Measurements from ENCODE around the gene GALNT2. TPM values are rescaled to one million over a fixed set of nuclear protein-coding genes. Genes with fewer than 3 reads are reported as not detected.

GALNT2 gene
- polyA plus RNA-seq, 2 donors = 11.2 to 15.3 TPM

DNA sequence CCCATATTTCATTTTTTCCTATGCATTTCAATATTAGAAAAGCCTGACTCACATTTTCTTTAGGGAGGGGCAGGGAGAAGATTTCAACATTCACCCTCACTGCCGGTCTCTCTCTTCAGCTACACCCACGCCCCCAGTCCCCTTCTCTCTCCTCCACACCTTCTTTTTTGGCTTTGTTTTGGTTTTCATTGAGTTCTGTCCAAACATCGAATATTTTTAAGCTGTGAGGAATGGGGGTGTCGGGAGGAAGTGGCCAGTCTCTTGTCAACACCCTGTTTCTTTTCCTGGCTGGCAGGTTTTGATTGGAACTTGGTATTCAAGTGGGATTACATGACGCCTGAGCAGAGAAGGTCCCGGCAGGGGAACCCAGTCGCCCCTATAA is 181.8 kb downstream of the GALNT2 start:
- Histone ChIP-seq H3K4me1 (ENCODE audit: control insufficient read depth in 2 of 2, insufficient read depth in 2 of 2, low read length in 1 of 2) (no peaks in the 10 kb centered on the region), H3K4me3 (ENCODE audit: low read depth in 1 of 2, low read length in 2 of 2) (no peak overlapping the region), H3K9me3 (ENCODE audit: control insufficient read depth in 2 of 2, insufficient read depth in 1 of 2, low read depth in 1 of 2, low read length in 1 of 2) (no peaks in the 10 kb centered on the region), H3K36me3 (ENCODE audit: control insufficient read depth in 2 of 2, insufficient read depth in 2 of 2, low read length in 1 of 2) (peaks cover 6 to 21% of the 10 kb centered on the region in 2 donors), H3K27ac (ENCODE audit: low read depth in 2 of 2, low read length in 1 of 2) (no peak overlapping the region), H3K27me3 (ENCODE audit: control insufficient read depth in 1 of 2, insufficient read depth in 2 of 2, low read length in 2 of 2) (no peaks in the 10 kb centered on the region)
- 70 to 73% methylated on average over 7 of the region's 7 CpGs for WGBS, 2 donors

DNA sequence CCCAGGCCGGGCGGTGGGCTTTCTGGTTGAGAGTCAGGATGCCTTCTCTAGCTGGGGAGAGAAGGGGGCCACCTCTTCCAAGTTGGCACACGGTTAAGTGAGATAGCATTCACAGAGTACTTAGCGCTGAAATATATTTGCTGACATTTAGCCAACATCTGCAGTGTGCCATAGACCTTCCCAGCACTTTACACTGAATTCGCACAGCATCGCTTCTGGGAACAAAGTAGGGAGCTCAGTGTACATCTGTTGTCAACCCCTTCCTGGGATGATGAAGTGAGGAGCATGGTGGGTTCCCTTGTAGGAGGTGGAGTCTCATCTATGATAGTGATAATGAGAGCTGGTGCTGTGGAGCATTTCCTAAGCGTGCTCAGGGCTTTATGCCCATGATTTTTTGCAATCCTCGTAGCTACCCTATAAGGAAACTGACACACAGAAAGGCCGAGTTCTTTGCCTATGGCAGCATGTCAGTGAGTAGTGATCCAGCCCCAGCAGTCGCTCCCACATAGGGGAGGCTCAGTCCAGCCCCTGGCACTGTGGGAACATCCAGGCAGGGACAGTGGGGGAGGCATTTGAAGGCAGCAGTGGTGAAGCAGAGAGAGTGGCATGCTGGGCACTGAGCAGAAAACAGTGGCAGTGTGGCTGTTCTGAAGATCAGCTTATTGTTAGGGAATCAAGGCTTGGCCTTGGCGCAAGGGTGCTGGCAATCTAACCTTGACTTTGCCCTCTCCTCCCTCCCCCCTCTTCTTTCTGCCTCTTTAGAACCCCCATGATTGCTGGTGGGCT is 182.8 kb downstream of the GALNT2 start:
- Histone ChIP-seq H3K9me3 (ENCODE audit: control insufficient read depth in 2 of 2, insufficient read depth in 1 of 2, low read depth in 1 of 2, low read length in 1 of 2) (no peaks in the 10 kb centered on the region), H3K4me1 (ENCODE audit: control insufficient read depth in 2 of 2, insufficient read depth in 2 of 2, low read length in 1 of 2) (no peaks in the 10 kb centered on the region), H3K4me3 (ENCODE audit: low read depth in 1 of 2, low read length in 2 of 2) (no peak overlapping the region), H3K27me3 (ENCODE audit: control insufficient read depth in 1 of 2, insufficient read depth in 2 of 2, low read length in 2 of 2) (no peaks in the 10 kb centered on the region), H3K27ac (ENCODE audit: low read depth in 2 of 2, low read length in 1 of 2) (no peak overlapping the region), H3K36me3 (ENCODE audit: control insufficient read depth in 2 of 2, insufficient read depth in 2 of 2, low read length in 1 of 2) (peaks cover 7 to 26% of the 10 kb centered on the region in 2 donors)
- 82 to 92% methylated on average over 11 of the region's 11 CpGs for WGBS, 2 donors

DNA sequence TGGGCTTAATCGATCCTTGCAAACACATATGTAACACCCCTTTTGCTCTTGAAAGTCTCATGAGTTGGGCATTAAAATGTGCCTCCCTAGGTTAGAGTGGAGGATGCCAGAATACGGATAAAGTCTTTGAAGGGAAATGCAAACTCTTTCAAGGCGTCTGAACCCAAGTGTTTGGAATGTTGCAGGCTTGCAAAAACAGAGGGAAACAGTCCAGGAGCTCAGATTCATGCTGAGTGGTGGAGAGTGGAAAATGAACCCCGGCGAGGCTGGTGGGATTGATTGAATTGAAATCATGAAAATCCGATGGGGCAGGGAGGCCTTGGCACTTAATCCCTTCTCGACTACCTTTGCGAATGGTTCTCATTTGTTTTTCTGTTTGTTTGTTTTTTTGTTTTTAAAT is 183.6 kb downstream of the GALNT2 start:
- H3K27me3 ChIP-seq (ENCODE audit: control insufficient read depth in 1 of 2, insufficient read depth in 2 of 2, low read length in 2 of 2) = no peaks in the 10 kb centered on the region
- WGBS, 2 donors = 73 to 78% methylated on average over 8 of the region's 8 CpGs
- no peak overlapping the region for H3K4me3 ChIP-seq (ENCODE audit: low read depth in 1 of 2, low read length in 2 of 2)
- no peaks in the 10 kb centered on the region for H3K4me1 ChIP-seq (ENCODE audit: control insufficient read depth in 2 of 2, insufficient read depth in 2 of 2, low read length in 1 of 2)
- H3K27ac ChIP-seq (ENCODE audit: low read depth in 2 of 2, low read length in 1 of 2) = no peak overlapping the region
- H3K36me3 ChIP-seq (ENCODE audit: control insufficient read depth in 2 of 2, insufficient read depth in 2 of 2, low read length in 1 of 2) = peaks cover 11 to 31% of the 10 kb centered on the region in 2 donors
- no peaks in the 10 kb centered on the region for H3K9me3 ChIP-seq (ENCODE audit: control insufficient read depth in 2 of 2, insufficient read depth in 1 of 2, low read depth in 1 of 2, low read length in 1 of 2)

DNA sequence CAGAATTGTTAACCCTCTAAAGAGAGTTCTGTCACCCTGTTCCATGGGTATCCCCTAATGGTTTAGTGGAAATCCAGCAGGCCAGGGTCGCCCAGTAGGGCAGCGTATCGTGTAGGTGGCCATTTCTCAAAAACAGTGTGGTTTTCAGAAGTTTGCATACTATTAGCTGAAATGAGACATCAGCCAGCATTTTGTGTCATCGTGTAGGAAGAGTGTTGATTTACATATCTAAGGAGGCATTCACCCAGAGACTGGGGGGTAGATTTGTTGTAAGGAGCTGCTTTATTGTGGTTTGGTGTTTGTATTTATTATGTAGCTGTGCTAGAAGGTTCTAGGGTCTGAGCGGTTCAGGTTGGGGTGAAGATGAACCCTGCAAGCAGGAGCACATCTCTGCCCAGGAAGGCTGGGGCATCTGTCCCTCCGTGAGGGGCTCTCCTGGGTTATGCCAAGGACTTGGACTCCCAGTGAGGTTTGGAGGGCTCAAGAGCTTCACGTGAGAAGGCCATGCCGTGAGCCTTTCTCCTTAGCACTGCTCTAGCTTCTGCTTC is 184.7 kb downstream of the GALNT2 start:
- no peaks in the 10 kb centered on the region for H3K9me3 ChIP-seq (ENCODE audit: control insufficient read depth in 2 of 2, insufficient read depth in 1 of 2, low read depth in 1 of 2, low read length in 1 of 2)
- H3K27me3 ChIP-seq (ENCODE audit: control insufficient read depth in 1 of 2, insufficient read depth in 2 of 2, low read length in 2 of 2) = no peaks in the 10 kb centered on the region
- no peak overlapping the region for H3K4me3 ChIP-seq (ENCODE audit: low read depth in 1 of 2, low read length in 2 of 2)
- H3K4me1 ChIP-seq (ENCODE audit: control insufficient read depth in 2 of 2, insufficient read depth in 2 of 2, low read length in 1 of 2) = no peaks in the 10 kb centered on the region
- H3K27ac ChIP-seq (ENCODE audit: low read depth in 2 of 2, low read length in 1 of 2) = no peak overlapping the region
- WGBS, 2 donors = 88 to 90% methylated on average over 8 of the region's 8 CpGs
- H3K36me3 ChIP-seq (ENCODE audit: control insufficient read depth in 2 of 2, insufficient read depth in 2 of 2, low read length in 1 of 2) = peaks cover 7 to 24% of the 10 kb centered on the region in 2 donors

DNA sequence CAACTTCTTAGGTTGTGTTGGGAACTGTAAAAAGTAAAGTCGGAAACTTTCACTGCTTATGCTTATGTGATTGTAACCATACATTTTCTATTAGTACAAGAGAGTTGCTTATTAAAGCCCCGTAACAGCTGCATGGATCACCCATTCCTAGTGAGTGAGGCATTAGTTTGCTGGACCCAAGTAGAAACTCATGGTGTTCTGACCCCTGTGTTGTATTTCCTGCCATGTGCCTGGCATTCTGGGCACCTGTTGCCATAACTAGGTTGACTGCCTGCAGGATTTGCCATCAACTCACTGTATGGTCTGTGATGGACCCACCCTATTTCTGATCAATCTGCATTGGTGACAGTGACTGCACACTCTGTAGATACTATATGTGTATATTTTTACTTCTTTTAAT is 186.1 kb downstream of the GALNT2 start:
- WGBS, 2 donors = 95 to 99% methylated on average over 2 of the region's 2 CpGs
- peaks cover 7 to 24% of the 10 kb centered on the region in 2 donors for H3K36me3 ChIP-seq (ENCODE audit: control insufficient read depth in 2 of 2, insufficient read depth in 2 of 2, low read length in 1 of 2)
- no peaks in the 10 kb centered on the region for H3K27me3 ChIP-seq (ENCODE audit: control insufficient read depth in 1 of 2, insufficient read depth in 2 of 2, low read length in 2 of 2)
- H3K9me3 ChIP-seq (ENCODE audit: control insufficient read depth in 2 of 2, insufficient read depth in 1 of 2, low read depth in 1 of 2, low read length in 1 of 2) = no peaks in the 10 kb centered on the region
- no peak overlapping the region for H3K4me3 ChIP-seq (ENCODE audit: low read depth in 1 of 2, low read length in 2 of 2)
- H3K27ac ChIP-seq (ENCODE audit: low read depth in 2 of 2, low read length in 1 of 2) = no peak overlapping the region
- H3K4me1 ChIP-seq (ENCODE audit: control insufficient read depth in 2 of 2, insufficient read depth in 2 of 2, low read length in 1 of 2) = no peaks in the 10 kb centered on the region

DNA sequence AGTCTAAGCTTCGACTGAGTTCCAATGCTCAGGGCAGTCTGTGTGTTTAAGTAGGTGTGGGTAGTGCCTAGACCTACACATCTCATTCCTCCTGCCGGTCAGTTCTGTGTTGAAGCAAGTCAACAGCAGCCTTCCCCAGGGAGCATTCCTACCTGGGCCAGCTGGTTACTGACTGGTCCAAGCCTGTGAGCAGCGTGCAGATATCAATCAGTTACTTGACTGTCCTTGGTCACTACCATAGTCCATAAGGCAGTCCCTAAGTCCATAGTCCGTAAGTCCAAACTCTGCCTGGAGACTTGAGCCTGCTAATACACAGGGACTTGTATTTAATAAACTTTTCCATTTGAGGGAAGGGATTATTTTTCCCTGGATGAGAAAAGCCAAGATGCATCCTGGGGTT is 187.2 kb downstream of the GALNT2 start:
- Histone ChIP-seq H3K4me1 (ENCODE audit: control insufficient read depth in 2 of 2, insufficient read depth in 2 of 2, low read length in 1 of 2) (no peaks in the 10 kb centered on the region), H3K36me3 (ENCODE audit: control insufficient read depth in 2 of 2, insufficient read depth in 2 of 2, low read length in 1 of 2) (peaks cover 7 to 20% of the 10 kb centered on the region in 2 donors), H3K27me3 (ENCODE audit: control insufficient read depth in 1 of 2, insufficient read depth in 2 of 2, low read length in 2 of 2) (no peaks in the 10 kb centered on the region), H3K27ac (ENCODE audit: low read depth in 2 of 2, low read length in 1 of 2) (no peak overlapping the region), H3K4me3 (ENCODE audit: low read depth in 1 of 2, low read length in 2 of 2) (no peak overlapping the region), H3K9me3 (ENCODE audit: control insufficient read depth in 2 of 2, insufficient read depth in 1 of 2, low read depth in 1 of 2, low read length in 1 of 2) (no peaks in the 10 kb centered on the region)
- 81 to 94% methylated on average over 4 of the region's 4 CpGs for WGBS, 2 donors

DNA sequence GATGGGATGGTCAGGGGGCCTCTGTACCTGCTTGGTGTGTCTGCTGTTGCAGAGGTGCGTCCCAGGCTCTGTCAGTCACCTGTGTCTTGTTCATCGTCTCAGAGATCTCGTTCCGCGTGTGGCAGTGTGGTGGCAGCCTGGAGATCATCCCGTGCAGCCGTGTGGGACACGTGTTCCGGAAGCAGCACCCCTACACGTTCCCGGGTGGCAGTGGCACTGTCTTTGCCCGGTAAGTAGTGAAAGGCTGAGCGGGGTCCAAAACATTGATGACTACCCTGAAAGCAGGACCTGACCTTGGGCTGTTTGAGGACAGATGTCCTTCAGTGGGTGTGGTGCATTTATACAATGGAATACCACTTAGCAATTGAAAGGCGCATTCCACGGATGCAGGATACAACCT is 188.1 kb downstream of the GALNT2 start:
- Histone ChIP-seq H3K4me1 (ENCODE audit: control insufficient read depth in 2 of 2, insufficient read depth in 2 of 2, low read length in 1 of 2) (no peaks in the 10 kb centered on the region), H3K36me3 (ENCODE audit: control insufficient read depth in 2 of 2, insufficient read depth in 2 of 2, low read length in 1 of 2) (peaks cover 7 to 17% of the 10 kb centered on the region in 2 donors), H3K27ac (ENCODE audit: low read depth in 2 of 2, low read length in 1 of 2) (no peak overlapping the region), H3K27me3 (ENCODE audit: control insufficient read depth in 1 of 2, insufficient read depth in 2 of 2, low read length in 2 of 2) (no peaks in the 10 kb centered on the region), H3K4me3 (ENCODE audit: low read depth in 1 of 2, low read length in 2 of 2) (no peak overlapping the region), H3K9me3 (ENCODE audit: control insufficient read depth in 2 of 2, insufficient read depth in 1 of 2, low read depth in 1 of 2, low read length in 1 of 2) (no peaks in the 10 kb centered on the region)
- 94 to 96% methylated on average over 15 of the region's 15 CpGs for WGBS, 2 donors

DNA sequence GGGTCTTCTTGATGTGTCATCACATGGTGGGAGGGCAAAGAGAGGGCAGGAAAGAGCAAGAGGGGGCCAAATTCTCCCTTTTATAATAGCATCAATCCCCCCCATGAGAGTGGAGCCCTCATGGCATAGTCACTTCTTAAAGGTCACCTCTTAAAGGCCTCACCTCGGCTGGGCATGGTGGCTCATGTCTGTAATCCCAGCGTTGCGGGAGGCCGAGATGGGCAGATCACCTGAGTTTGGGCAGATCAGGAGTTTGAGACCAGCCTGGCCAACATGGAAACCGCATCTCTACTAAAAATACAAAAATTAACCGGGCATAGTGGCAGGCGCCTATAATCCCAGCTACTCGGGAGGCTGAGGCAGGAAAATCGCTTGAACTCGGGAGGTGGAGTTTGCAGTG is 189.0 kb downstream of the GALNT2 start:
- no peaks in the 10 kb centered on the region for H3K27me3 ChIP-seq (ENCODE audit: control insufficient read depth in 1 of 2, insufficient read depth in 2 of 2, low read length in 2 of 2)
- H3K36me3 ChIP-seq (ENCODE audit: control insufficient read depth in 2 of 2, insufficient read depth in 2 of 2, low read length in 1 of 2) = peaks cover 7 to 16% of the 10 kb centered on the region in 2 donors
- H3K4me3 ChIP-seq (ENCODE audit: low read depth in 1 of 2, low read length in 2 of 2) = no peak overlapping the region
- no peak overlapping the region for H3K27ac ChIP-seq (ENCODE audit: low read depth in 2 of 2, low read length in 1 of 2)
- H3K9me3 ChIP-seq (ENCODE audit: control insufficient read depth in 2 of 2, insufficient read depth in 1 of 2, low read depth in 1 of 2, low read length in 1 of 2) = no peaks in the 10 kb centered on the region
- no peaks in the 10 kb centered on the region for H3K4me1 ChIP-seq (ENCODE audit: control insufficient read depth in 2 of 2, insufficient read depth in 2 of 2, low read length in 1 of 2)
- WGBS, 2 donors = 97% methylated on average over 10 of the region's 10 CpGs

DNA sequence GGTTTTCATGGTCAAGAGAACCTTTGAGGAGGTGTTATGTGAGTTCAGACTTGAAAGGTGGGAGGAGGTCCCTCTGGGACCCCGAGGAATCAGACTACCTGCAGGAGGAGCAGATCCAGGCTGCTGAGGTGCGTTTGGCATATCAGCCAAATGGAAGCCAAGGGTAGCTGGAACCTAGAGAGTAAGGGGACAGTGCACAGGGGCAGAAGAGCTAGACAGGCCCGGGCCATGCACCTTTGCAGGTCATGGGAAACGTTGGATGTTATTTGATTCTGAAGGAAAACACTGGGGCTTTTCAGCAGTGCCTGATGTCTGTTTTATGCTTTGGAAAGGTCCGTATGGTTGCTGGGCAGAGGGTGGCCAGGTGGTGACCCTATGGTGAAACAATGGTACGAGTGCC is 189.9 kb downstream of the GALNT2 start:
- H3K36me3 ChIP-seq (ENCODE audit: control insufficient read depth in 2 of 2, insufficient read depth in 2 of 2, low read length in 1 of 2) = peaks cover 7 to 16% of the 10 kb centered on the region in 2 donors
- H3K4me3 ChIP-seq (ENCODE audit: low read depth in 1 of 2, low read length in 2 of 2) = no peak overlapping the region
- 88% methylated on average over 6 of the region's 6 CpGs for WGBS, 2 donors
- no peaks in the 10 kb centered on the region for H3K4me1 ChIP-seq (ENCODE audit: control insufficient read depth in 2 of 2, insufficient read depth in 2 of 2, low read length in 1 of 2)
- H3K27ac ChIP-seq (ENCODE audit: low read depth in 2 of 2, low read length in 1 of 2) = no peak overlapping the region
- H3K9me3 ChIP-seq (ENCODE audit: control insufficient read depth in 2 of 2, insufficient read depth in 1 of 2, low read depth in 1 of 2, low read length in 1 of 2) = no peaks in the 10 kb centered on the region
- no peaks in the 10 kb centered on the region for H3K27me3 ChIP-seq (ENCODE audit: control insufficient read depth in 1 of 2, insufficient read depth in 2 of 2, low read length in 2 of 2)

DNA sequence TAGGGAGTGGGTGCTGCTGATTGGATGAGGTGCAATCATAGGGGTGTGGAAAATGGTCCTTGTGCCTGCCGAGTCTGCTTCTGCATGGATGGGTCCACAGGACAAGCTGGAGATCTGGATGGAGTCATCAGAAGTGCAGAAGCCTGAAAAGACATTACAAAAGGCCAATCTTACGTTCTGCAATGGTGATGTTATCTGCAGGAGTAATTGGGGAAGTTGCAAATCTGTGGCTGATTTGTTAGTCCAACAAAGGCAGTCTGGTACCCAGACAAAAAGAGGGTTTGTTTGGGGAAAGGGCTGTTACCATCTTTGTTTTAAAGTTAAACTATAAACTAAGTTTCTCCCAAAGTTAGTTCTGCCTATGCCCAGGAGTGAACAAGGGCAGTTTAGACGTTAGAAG is 192.6 kb downstream of the GALNT2 start:
- H3K9me3 ChIP-seq (ENCODE audit: control insufficient read depth in 2 of 2, insufficient read depth in 1 of 2, low read depth in 1 of 2, low read length in 1 of 2) = no peaks in the 10 kb centered on the region
- no peaks in the 10 kb centered on the region for H3K27me3 ChIP-seq (ENCODE audit: control insufficient read depth in 1 of 2, insufficient read depth in 2 of 2, low read length in 2 of 2)
- 85 to 88% methylated on average over 3 of the region's 3 CpGs for WGBS, 2 donors
- no peak overlapping the region for H3K4me3 ChIP-seq (ENCODE audit: low read depth in 1 of 2, low read length in 2 of 2)
- H3K27ac ChIP-seq (ENCODE audit: low read depth in 2 of 2, low read length in 1 of 2) = no peak overlapping the region
- H3K4me1 ChIP-seq (ENCODE audit: control insufficient read depth in 2 of 2, insufficient read depth in 2 of 2, low read length in 1 of 2) = no peaks in the 10 kb centered on the region
- H3K36me3 ChIP-seq (ENCODE audit: control insufficient read depth in 2 of 2, insufficient read depth in 2 of 2, low read length in 1 of 2) = peaks cover 17 to 30% of the 10 kb centered on the region in 2 donors
